G401.6 (cell line): ENCODE data around the gene CREB5.

ENCODE experiments used
- FAIRE-seq: peaks from 2 replicates; lab custom pipeline; 2012; peaks lifted over from hg19 to GRCh38; lab: Jason Lieb, UNC

The CREB5 gene

DNA sequence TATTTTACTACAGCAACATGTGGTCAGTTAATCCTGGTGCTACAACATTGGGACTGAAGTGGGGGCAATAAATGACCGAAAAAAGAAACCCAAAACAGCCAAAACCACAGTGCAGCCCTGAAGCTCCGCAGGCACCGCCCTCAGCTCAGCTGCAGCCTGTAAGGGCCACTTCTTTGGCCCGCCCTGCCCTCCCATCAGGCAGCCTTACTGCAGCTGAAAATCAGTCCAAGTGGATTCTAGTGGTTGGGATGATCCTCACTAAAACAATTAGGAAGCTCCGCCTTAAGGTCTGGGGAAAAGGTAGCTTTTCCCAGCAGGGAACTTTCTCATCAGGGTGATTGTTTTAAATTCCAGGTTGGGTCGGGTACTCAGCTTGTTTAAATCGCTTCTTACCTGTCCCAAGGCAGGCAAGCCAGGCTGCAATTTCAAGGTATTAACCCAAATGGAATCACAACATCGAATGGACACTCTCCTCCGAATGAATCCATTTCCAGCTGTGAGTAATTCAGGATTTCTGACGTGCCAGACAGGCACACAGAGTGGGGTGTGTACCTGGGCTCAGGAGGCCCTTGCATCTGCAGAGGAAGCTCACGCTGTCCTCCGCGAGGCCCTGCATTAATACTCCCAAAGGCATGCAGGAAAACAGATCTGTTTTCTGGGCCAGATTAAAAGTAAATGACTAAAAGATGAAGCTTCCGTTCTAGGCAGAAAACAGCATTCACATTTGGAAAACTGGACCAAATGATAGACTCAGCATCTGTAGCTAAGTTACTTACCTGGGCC, 104.3 kb downstream of the CREB5 start:
- no peak for FAIRE-seq

DNA sequence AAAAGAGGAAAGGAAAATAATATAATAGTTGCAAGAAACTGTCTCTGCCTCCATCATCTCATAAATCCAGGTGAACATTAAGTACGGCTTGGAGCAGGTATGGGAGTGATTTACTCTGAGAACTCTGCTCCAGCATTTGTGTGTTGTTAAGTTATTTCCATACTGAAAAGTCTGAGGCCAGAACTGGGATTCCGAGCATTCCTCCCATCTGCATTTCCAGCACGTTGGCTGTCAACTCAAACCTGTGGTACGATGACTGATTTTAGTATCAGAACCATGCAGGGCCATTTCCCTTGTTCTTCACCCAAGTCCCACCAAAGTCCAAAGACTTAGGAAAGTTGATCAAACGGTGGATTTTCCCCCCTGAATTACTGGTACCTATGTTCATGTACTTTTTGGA, 104.9 kb downstream of the CREB5 start:
- no peak for FAIRE-seq

DNA sequence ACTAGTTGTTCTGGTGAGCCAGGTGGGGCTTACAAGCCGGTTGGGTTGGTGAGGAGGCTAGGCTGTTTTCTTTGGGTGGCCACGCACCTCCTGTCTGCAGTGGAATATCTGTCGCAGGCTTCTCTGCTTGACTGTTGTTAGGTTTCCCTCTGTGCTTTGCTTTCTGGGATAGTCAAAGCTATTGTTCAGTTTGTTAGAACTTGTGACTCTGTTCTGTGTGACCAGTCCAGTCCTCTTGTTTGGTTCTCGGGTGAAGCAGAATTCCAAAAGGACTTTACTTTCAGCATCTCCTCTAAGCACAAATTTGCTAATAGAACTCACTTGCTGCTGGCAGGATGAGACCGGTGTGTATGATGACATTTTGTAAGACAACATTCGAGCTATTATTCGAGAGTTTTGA, 105.3 kb downstream of the CREB5 start:
- no peak for FAIRE-seq

DNA sequence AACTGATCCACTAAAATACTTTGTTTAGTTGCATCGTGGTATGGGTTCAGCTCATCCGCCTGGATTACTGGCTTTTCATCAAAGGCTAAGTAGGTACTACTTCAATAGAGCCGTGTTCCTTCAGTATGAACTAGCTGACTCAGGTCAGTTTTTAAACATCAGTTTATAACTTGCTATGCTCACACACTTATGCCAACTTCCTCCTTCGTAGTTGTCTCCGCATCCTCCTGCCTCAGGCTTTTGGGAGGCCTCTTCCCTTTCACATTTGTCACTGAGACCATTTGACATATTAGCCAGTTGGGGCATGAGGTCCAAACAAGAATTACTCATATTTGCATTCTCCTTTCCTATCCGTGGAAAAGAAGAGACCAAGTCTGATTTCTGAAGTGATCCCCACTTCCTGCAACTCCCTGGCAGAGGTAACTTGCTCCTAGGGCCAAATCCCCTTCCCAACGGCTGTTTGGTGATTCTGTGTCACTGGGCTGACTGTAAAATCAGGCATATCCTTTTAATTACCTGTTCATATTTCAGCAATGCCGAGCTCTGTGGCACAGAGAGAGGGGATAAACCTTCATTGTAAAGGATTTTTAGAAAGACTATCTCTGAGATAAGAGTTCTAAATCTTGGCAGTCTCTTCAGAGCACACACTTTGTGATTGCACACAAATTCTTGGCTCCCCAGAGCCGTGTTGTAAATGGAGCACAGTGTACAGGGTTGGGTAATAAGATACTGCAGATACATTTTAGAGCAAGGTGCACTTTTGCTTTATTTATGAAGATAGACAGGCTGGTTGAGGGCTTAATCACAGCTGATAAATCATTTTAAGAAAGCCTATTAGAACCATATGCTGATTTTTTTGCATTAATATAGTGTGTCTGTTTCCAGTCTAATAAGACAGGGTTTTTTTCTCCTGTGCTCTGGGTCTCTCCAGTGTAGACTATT, 108.0 kb downstream of the CREB5 start:
- no peak for FAIRE-seq

DNA sequence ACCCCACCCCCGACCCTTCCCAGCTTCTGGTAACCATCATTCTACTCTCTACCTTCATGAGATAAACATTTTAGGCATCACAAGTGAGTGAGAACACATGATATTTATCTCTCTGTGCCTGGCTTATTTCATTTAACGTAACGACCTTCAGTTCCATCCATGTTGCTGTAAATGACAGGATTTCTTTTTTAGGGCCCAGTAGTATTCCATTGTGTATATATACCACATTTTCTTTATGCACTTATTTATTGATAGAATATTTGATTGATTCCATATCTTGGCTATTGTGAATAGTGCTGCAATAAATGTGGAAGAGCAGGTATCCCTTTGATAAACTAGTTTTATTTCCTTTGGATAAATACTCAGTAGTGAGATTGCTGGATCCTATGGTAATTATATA, 112.7 kb downstream of the CREB5 start:
- no peak for FAIRE-seq

DNA sequence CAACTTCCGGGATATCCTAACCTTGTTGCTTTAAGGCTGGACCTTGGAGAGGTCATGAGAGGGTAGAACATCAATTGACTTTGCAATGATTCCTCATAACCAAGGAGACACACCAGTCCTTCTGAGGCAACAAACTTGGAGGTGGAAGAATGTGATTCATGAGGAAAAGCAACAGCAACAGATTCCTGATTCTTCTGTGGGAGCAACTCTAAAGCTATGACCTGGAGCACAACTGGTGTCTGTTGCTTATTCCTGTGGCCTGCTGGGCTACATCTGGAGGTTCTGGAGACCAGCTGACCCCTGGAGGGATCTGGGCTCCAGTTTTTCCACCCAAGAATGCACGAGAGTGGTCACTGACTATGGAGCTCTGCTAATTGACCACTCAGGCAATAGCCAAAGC, 116.6 kb downstream of the CREB5 start:
- FAIRE-seq, result no peak

DNA sequence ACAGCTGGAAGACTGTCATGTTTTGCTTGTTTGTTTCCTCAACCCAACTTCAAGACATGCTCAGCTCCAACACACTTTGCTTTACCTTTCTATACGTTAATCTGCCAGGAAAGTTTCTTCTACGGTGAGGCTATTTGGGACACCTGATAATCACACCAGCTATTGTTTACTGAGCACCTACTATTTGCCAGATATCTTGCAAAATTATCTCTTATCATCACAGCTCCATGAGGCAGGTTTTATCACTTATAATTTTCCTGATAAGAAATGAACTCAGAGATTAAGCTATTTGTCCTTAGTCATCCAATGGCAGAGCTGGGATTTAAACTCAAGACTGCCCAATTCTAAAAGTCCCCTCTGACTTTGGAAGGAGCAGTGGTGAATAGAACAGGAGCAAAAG, 117.4 kb downstream of the CREB5 start:
- no peak for FAIRE-seq

DNA sequence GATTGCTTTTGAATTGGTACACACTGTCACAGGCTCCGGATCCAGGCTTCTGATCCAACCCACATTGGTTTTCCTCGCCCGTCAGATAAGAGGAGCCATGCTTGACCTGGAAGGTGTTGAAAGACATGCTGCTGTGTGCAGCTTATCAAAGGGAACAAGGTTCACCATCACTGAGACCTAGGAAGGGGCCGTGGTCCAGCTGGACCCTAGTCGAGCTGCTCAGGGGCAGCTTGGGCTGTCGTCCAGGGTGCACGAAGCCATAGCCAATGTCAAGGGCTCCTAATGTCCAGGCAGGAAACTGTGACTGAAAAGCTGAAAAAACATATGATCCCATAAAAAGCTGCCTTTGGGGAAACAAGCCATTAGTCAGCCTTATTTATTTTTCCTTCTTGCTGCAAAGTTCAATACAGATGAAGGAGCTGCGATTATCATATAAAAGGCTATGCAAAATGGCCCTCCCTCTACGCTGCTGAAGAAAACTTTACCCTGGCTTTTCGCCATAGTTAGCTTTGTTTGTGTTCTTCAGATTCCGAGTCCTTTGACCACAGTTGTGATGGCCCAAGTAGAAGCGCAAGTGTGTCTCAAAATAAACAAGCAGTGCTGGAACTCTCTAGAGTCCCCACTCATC, 118.0 kb downstream of the CREB5 start:
- FAIRE-seq, result no peak

DNA sequence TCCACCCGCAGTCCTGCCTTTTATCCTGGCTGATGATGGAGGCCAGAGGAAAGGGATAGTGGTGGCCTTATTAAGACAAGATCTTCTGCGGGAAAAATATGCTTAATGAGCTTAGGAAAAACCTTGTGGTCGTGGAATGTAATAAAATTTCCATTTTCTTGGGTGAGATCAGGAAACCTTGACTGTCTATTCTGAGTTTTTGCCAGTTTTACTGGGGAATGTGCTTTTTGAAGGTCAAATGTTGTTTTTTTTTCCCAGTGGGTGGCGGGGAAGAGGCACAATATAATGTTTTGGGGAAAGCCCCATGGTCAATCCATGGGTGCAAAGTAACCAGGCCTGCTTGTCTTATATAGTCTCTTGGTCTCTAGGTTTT, 118.5 kb downstream of the CREB5 start:
- no peak for FAIRE-seq

DNA sequence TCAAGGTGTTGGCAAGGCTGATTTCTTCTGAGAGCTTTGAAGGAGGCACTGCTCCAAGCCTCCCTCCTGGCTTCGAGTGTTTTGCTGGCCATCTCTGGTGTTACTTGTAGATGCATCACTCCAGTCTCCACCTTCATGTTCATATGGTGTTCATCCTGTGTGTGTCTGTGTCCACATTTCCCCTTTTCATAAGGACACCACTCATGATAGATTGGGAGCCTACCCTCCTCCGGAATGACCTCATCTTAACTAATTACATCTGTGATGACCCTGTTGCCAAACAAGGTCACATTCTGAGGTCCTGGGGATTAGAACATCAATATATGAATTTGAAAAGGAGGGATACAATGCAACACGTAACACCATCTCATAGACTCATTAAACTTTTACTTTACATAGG, 119.0 kb downstream of the CREB5 start:
- no peak for FAIRE-seq

DNA sequence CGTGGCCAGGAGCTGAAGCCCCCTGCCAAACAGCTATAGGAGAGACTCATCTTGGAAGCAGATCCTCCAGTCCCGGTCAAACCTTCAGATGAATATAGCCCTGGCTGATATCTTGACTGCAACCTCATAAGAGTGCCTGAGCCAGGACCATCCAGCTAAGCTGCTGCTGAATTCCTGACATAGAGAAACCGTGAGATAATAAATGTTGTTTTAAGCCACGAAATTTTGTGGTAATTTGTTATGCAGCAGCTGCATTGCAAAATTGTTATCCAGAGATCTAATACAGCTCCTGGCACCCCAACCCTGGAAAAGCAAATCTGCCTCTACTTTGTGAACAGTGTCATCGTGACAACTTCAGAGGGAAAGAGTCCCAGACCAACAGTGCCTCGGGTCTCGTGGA, 119.9 kb downstream of the CREB5 start:
- FAIRE-seq, result no peak

DNA sequence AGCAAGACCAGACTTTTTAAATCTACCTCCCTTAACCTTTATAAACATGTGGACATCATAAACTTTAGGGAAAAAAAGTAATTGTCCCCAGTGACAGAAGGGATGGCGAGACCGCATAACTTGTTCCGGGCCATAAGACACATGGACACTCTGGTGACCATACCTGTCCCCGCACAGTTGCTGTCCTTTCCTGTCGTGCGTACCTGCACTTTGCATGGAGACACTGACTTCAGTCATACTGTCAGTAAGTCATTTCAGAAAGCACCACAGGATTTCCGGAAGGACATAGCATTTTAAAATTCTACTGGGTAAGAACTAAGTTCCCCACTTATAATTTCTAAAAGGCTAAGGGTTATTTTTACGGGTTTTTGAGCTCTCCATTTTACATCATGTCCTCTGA, 120.9 kb downstream of the CREB5 start:
- no peak for FAIRE-seq

DNA sequence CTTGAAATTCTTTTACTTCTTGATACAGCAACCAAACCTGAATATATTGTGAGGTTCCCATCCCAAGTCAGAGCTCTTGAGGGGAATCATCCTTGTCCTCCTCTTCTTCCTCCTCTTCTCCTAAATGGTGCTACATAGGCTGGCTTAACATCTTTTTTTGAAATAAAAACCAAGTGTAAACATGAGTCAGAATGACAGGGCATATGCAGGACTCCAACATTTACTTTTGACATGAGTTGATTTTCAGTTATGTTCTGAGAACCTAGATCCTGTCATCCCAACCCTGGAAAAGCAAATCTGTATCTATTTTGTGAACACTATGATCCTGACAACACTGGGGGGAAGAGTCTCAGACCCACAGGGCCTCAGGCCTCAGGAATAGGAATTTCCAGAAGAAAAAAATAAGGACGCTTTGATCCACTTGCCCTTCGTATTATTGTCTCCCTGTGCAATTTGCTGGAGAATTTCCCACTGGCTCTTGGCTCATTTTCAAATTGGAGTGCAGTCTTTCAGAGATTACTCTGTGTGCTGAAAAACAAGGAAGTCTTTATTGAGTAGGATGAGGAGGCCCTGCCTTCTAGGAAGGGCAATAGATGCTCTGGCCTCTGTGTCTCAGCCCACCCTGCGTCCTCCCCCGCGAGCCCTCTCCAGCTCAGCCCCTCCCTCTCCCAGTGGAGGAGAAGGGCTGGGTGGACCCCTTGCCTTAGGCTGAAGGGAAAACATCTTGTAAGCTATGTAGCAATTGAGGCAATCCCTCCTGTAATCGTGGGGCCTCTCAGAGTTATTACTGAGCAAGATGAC, 121.6 kb downstream of the CREB5 start:
- FAIRE-seq, result no peak

DNA sequence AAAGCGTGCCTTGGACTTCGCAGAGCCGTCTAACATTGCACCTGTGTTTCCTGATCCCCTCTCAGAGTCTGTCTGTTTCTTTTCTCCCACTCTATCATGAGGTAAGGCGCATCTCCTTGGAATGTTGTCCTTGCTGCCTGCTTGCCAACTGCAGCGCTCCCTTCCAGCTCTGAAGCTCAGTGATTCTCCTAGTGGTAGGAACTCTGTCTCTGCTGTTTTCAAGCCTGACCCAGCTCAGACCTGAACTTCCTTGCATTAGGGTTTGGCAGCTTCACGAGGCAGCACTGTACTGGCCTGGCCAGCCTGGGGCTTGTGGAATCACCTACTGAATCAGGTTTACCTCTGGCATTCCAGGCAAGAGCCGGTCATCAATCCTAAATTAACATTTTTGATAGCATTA, 123.9 kb downstream of the CREB5 start:
- FAIRE-seq, result no peak

DNA sequence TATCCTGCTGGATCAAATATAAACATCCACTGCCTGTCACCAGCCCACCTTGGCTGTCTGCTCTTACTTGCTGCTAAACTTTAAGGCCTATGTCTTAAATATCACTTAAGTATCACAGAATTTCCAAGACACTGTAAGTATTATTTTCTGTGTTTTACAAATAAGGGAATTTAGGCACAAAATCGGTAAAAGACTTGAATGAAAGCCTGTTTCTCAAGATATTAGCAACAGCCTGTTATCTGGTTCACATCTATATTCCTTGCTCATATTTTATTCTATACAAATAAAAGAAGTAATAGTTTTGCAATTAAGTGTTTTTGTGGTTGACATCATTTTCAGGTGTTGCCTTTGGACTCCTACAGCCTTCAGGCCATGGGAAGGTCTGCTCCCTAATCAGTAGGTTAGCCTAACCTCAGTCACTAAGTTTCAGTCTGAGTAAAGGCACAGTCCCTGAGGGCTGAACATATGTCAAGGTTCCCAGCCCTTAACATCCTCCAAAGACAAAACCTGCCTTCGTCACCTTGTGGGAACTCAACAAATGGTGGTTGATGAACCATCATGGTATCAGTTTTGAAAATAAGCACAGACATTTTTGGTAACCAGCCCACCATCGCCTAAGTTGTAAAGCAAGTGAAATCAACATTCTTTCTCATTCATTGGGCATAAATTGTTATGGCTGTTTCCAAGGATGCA, 127.1 kb downstream of the CREB5 start:
- FAIRE-seq, result no peak

DNA sequence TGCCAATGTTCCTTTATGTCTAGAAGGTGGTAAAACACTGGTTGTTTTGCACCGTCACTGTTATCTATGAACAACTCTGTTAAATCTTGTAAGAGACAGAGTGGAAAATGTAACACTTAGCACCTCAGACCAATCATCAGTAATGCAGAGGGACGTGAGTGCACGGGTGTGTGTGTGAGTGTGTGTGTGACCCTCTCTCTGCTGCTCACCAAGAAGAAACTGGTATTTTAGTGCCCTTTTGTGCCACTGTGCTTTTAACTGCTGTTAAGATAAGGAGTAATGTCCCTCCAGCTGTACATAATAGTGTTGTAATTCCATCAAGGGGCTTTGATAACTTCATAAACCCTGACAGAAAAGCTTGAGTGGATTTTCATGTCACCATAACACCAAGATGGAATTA, 130.1 kb downstream of the CREB5 start:
- FAIRE-seq, result no peak

DNA sequence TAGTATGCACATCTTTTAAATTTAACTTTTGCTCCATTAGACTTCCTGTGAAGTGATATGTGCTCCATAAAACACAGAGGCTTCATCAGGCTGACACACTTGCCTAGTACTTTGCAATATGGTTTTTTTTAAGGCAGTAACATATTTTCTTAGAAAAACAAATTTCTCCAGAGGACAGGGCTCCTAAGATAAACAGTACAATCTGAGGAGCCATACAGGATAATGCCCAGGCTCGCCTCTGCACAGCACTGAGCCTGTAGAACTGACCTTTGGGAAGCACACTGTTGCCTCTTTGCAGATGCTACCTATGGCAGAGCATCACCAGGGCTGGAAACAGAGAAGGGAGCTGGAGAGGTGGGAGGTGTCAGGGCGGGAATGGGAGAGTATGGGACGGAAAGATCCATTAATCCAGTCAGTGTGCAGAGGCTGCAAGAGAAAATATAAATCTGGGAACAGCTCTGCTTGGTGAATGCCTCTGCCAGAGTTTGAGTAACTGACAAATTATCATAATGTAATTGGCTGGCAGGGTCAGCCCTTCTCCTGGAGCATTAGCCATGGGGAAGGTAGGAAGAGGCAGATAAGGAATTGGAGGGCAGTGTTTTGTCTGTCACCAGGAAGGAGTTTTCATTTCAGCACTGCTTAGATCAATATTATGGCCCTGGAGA, 132.3 kb downstream of the CREB5 start:
- no peak for FAIRE-seq

DNA sequence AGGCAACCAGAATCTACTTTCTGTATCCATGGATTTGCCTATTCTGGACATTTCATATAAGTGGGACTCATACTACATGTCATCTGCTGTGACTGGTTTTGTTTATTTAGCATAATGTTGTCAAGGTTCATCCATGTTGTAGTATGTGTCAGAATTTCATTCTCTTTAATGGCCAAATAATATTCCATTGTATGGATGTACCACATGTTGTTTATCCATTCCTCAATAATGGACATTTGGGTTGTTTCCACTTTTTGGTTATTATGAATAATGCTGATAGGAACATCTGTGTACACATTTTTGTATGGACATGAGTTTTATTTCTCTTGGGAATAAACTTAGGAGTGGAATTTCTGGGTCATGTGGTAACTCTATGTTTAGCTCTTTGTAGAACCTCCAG, 133.7 kb downstream of the CREB5 start:
- no peak for FAIRE-seq

DNA sequence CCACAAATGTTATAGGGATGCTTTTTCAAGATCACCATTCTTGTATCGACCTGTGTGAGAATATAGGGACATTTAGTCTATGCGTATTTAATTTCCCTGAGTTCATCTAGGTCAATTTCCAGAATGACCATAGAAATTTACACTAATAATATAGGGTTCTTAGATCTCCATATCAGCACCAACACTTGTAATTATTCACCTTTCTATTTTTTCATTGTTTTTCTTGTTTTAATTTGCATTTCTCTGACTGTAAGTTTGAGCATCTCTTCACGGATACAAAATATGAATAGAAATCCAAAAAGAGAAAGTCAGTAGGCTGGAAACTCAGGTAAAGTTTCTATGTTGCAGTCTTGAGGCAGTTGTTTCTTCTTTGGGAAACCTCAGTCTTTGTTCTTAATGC, 134.8 kb downstream of the CREB5 start:
- FAIRE-seq, result no peak

DNA sequence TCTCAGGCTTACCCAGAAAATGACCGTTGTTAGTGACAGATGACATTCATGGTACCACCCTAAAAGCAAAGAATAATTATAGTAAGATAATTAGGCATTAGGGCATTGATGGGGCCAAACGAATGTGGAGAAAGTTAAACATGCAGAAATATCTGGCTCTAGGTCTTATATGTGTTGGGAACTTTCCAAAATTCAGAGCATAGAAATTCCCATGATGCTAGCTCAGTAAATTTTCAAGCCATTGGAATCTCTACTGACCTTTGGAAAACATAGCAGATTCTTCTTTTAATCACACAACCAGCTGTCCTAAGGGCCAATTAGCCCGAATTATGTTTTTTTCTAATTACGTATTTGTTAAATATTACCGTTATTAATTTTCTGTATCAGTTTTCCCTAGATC, 136.1 kb downstream of the CREB5 start:
- no peak for FAIRE-seq

DNA sequence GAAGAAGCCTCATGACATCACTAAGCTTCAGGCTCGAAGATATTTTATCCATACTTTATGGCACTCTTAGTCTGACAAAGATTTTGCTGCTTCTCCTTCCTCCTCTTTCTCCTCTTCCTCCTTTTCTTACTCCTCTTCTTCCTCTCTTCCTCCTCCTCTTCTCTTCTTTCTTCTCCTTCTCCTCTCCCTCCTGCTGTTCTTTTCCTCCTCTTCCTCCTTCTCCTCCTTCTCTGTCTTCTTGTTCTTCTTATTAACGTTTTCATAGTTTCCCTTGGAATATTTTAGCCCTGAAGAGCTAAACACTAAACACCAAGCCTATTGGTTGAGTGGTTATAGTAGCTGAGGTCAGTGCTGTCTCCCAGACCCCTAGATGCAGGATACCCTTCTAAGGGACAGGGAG, 137.7 kb downstream of the CREB5 start:
- no peak for FAIRE-seq
